NB4 (cell line): Measurements from ENCODE around the gene BNIPL.

ENCODE experiments used
- CTCF ChIP-seq: IDR thresholded peaks from one replicate; pipeline ENCODE4 v1.5.1; 2012; ENCODE audit warnings: low read depth, low read length
- POLR2A ChIP-seq: IDR thresholded peaks from 2 replicates; pipeline ENCODE4 v1.6.1; 2011; ENCODE audit warnings: mild to moderate bottlenecking; ENCODE audit not compliant: insufficient read length; ENCODE audit errors: extremely low read depth

- TF ChIP-seq CTCF, result no peak
- no peak for TF ChIP-seq POLR2A
Observed at GRCh38 chr1:151058692-151059091, 22.3 kb downstream of the BNIPL start.
